Natural killer cell (primary cell): ENCODE data around the gene NEMP2. TPM values are rescaled to one million over a fixed set of nuclear protein-coding genes. Genes with fewer than 3 reads are reported as not detected.

Experiments used
- ATAC-seq, 3 donors: fragments of 150-1000 bp in 2 of 3; fragments of 200-7000 bp in 1 of 3; cut with Tn5 transposase; 1 replicate in 1 of 3; 2 replicates in 2 of 3; pipeline ENCODE4 v1.10.0; 2021; ENCODE audit warnings: mild to moderate bottlenecking in 2 of 3, moderate library complexity in 2 of 3
- DNase-seq, 2 donors: peaks; one replicate each; pipeline versions ENCODE4 v3.0.0 to v3.0.0-alpha.2; 2013 to 2021; ENCODE audit warnings: mixed read lengths in 1 of 2
- H3K27ac ChIP-seq: one replicate; pipeline ENCODE4 v1.5.1; 2013; ENCODE audit warnings: mild to moderate bottlenecking, low read length
- H3K27me3 ChIP-seq: one replicate; pipeline ENCODE4 v1.6.1; 2013; ENCODE audit warnings: low read length; ENCODE audit not compliant: control insufficient read depth, insufficient read depth
- H3K36me3 ChIP-seq: one replicate; pipeline ENCODE4 v1.6.1; 2013; ENCODE audit warnings: low read length; ENCODE audit not compliant: control insufficient read depth, insufficient read depth
- H3K4me1 ChIP-seq: one replicate; pipeline ENCODE4 v1.6.1; 2013; ENCODE audit warnings: low read length; ENCODE audit not compliant: control insufficient read depth, insufficient read depth
- H3K4me3 ChIP-seq: one replicate; pipeline ENCODE4 v1.5.1; 2013; ENCODE audit warnings: low read length
- H3K9me3 ChIP-seq: one replicate; pipeline ENCODE4 v1.6.1; 2013; ENCODE audit warnings: low read length; ENCODE audit not compliant: control insufficient read depth, insufficient read depth
- H3K27ac Mint-ChIP-seq, 2 donors: one replicate each; pipeline ENCODE4 v1.8.0; 2022; ENCODE audit warnings: mild to moderate bottlenecking in 2 of 2, mixed read lengths in 2 of 2, moderate library complexity in 1 of 2
- H3K27me3 Mint-ChIP-seq, 2 donors: one replicate each; pipeline ENCODE4 v1.8.0; 2022; ENCODE audit warnings: low read depth in 2 of 2, mixed read lengths in 2 of 2
- H3K36me3 Mint-ChIP-seq: one replicate; pipeline ENCODE4 v1.8.0; 2022; ENCODE audit warnings: mixed read lengths
- H3K4me1 Mint-ChIP-seq, 2 donors: one replicate each; pipeline ENCODE4 v1.8.0; 2022; ENCODE audit warnings: mixed read lengths in 2 of 2
- H3K4me3 Mint-ChIP-seq: one replicate; pipeline ENCODE4 v1.8.0; 2022; ENCODE audit warnings: mild to moderate bottlenecking, moderate library complexity, mixed read lengths
- H3K9me3 Mint-ChIP-seq, 2 donors: one replicate each; pipeline ENCODE4 v1.8.0; 2022; ENCODE audit warnings: mixed read lengths in 2 of 2
- CTCF ChIP-seq: fragments of 200-600 bp; IDR thresholded peaks from one replicate; pipeline ENCODE4 v1.8.0; 2022; ENCODE audit warnings: antibody characterized with exemption
- WGBS: methylation state at CpG from one replicate; pipeline ENCODE4 v1.1.7; 2013; ENCODE audit warnings: missing lambda C conversion rate; ENCODE audit not compliant: insufficient coverage; 5-methylcytosine and 5-hydroxymethylcytosine counted together
- intact Hi-C: fragments of 100-400 bp; cut with micrococcal nuclease; formaldehyde crosslinking; loops from one replicate; pipeline ENCODE4 v1.14.2; 2022
- total RNA-seq, 4 donors: library from RNA; stranded (reverse); fragments of 120-200 nt in 1 of 4; gene quantifications; one replicate each; pipeline versions ENCODE4 v1.2.3 to v1.2.4, GENCODE V29; 2013 to 2022

Gene NEMP2
- total RNA-seq, 3 donors from 2014 or later (not counting 1 experiment from before 2014, with no cell fraction given): 17.2 to 21.0 (median 18.3) TPM

GRCh38 chr2:190460487-190460886 lies 74.0 kb downstream of the NEMP2 start:
- H3K9me3 Mint-ChIP-seq: no peaks in the 10 kb centered on the region
- H3K4me3 Mint-ChIP-seq: no peak overlapping the region
- H3K27ac Mint-ChIP-seq: peak overlapping the region in 1 of 2 donors; percentile 4
- TF ChIP-seq CTCF: no peak
- H3K36me3 ChIP-seq: peaks cover 8% of the 10 kb centered on the region
- peaks cover 69 to 73% of the 10 kb centered on the region in 2 donors for H3K4me1 Mint-ChIP-seq
- no peaks in the 10 kb centered on the region for H3K9me3 ChIP-seq
- no peak overlapping the region for H3K4me3 ChIP-seq
- no peaks in the 10 kb centered on the region for H3K4me1 ChIP-seq
- ATAC-seq (no peak), DNase-seq (no peak)
- WGBS: 95% methylated on average over 4 of the region's 5 CpGs
- H3K27ac ChIP-seq: no peak overlapping the region
- intact Hi-C loops: no loop called here
- H3K27me3 ChIP-seq: no peaks in the 10 kb centered on the region
- H3K36me3 Mint-ChIP-seq: no peaks in the 10 kb centered on the region
- H3K27me3 Mint-ChIP-seq: no peaks in the 10 kb centered on the region

GRCh38 chr2:190459881-190460280 lies 74.6 kb downstream of the NEMP2 start:
- Histone ChIP-seq H3K36me3 (peaks cover 8% of the 10 kb centered on the region), H3K9me3 (no peaks in the 10 kb centered on the region), H3K4me1 (no peaks in the 10 kb centered on the region), H3K27ac (no peak overlapping the region), H3K27me3 (no peaks in the 10 kb centered on the region), H3K4me3 (no peak overlapping the region)
- Mint-ChIP-seq H3K4me3 (no peak overlapping the region), H3K27ac (peak overlapping the region in 1 of 2 donors; percentile 46), H3K9me3 (no peaks in the 10 kb centered on the region), H3K36me3 (no peaks in the 10 kb centered on the region), H3K4me1 (peaks cover 66 to 71% of the 10 kb centered on the region in 2 donors), H3K27me3 (no peaks in the 10 kb centered on the region)
- intact Hi-C loops: no loop called here
- WGBS: 100% methylated on average over 1 of the region's 1 CpG
- ATAC-seq (no peak), DNase-seq (no peak)
- TF ChIP-seq CTCF: no peak

- DNase-seq (no peak), ATAC-seq (no peak)
- Mint-ChIP-seq H3K9me3 (no peaks in the 10 kb centered on the region), H3K4me1 (peaks cover 55 to 60% of the 10 kb centered on the region in 2 donors), H3K27ac (peak overlapping the region in 1 of 2 donors; percentile 17), H3K27me3 (no peaks in the 10 kb centered on the region), H3K4me3 (no peak overlapping the region), H3K36me3 (no peaks in the 10 kb centered on the region)
- Histone ChIP-seq H3K4me3 (no peak overlapping the region), H3K9me3 (no peaks in the 10 kb centered on the region), H3K4me1 (no peaks in the 10 kb centered on the region), H3K27me3 (no peaks in the 10 kb centered on the region), H3K27ac (no peak overlapping the region), H3K36me3 (peaks cover 10% of the 10 kb centered on the region)
- intact Hi-C loops: no loop called here
- 96% methylated on average over 8 of the region's 8 CpGs for WGBS
- no peak for TF ChIP-seq CTCF
These were observed 76.0 kb downstream of the NEMP2 start for GRCh38 chr2:190458352-190459107.

- no peaks in the 10 kb centered on the region for H3K36me3 Mint-ChIP-seq
- Histone ChIP-seq H3K27ac (no peak overlapping the region), H3K4me1 (no peaks in the 10 kb centered on the region), H3K4me3 (no peak overlapping the region), H3K36me3 (peaks cover 13% of the 10 kb centered on the region), H3K9me3 (no peaks in the 10 kb centered on the region), H3K27me3 (no peaks in the 10 kb centered on the region)
- H3K27me3 Mint-ChIP-seq: no peaks in the 10 kb centered on the region
- no CpG with 5 or more reads among the region's 2 CpGs for WGBS
- DNase-seq (no peak), ATAC-seq (no peak)
- no peak overlapping the region for H3K27ac Mint-ChIP-seq
- intact Hi-C loops: no loop called here
- H3K9me3 Mint-ChIP-seq: no peaks in the 10 kb centered on the region
- peaks cover 57 to 58% of the 10 kb centered on the region in 2 donors for H3K4me1 Mint-ChIP-seq
- TF ChIP-seq CTCF: no peak
- H3K4me3 Mint-ChIP-seq: no peak overlapping the region
These were observed 77.3 kb downstream of the NEMP2 start for GRCh38 chr2:190457256-190457655.
